Measurements from ENCODE around the gene ASMTL. TPM values are rescaled to one million over a fixed set of nuclear protein-coding genes. Genes with fewer than 3 reads are reported as not detected.
"Not testable (repeated sequence)": the region's sequence is repeated elsewhere in the genome, so short reads cannot be mapped to it uniquely, and the experiment has no call there.

ASMTL gene
- total and polyA plus RNA-seq, 2 experiments from 2014 or later, result 15.7 to 36.2 TPM

DNA sequence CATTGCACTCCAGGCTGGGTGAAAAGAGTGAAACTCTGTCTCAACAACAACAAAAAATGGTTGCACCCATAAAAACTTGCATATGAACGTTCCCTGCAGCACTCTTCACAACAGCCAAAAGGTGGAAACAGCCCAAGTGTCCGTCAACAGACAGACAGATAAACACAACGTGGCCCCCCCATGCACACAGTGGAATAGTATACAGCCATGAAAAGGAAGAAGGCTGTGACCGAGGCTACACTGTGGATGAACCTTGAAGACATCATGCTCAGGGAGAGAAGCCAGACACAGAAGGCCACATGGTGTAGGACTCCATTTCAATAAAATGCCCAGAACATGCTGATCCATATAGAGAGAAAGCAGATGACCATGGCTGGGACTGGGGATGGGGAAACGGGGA is 33.5 kb upstream of the ASMTL start:
- H3K9me2 ChIP-seq (ENCODE audit: insufficient read depth), result no peaks in the 10 kb centered on the region
- H3K36me3 ChIP-seq (ENCODE audit: low read depth), result no peaks in the 10 kb centered on the region
- no peaks in the 10 kb centered on the region for H3K79me2 ChIP-seq (ENCODE audit: insufficient read depth)
- no peak for DNase-seq
- 20 to 25% methylated on average over 5 of the region's 5 CpGs for WGBS, 2 experiments (ENCODE audit: low coverage in 1 of 2, low lambda C conversion rate in 2 of 2, missing lambda C conversion rate in 2 of 2)
- no peak for TF ChIP-seq EZH2 (IDR thresholded peaks at IDR 0.05; ENCODE audit: insufficient read depth, poor library complexity, severe bottlenecking)
- no peaks in the 10 kb centered on the region for H3K27me3 ChIP-seq (replicated peaks; ENCODE audit: insufficient read depth)
- H3F3A ChIP-seq (ENCODE audit: insufficient read depth), result no peaks in the 10 kb centered on the region
- H2AFZ ChIP-seq, result no peak overlapping the region
- no peak overlapping the region for H3K4me3 ChIP-seq
- H3K4me2 ChIP-seq (ENCODE audit: unreplicated experiment), result no peak overlapping the region
- H3K4me1 ChIP-seq (ENCODE audit: insufficient read depth), result no peaks in the 10 kb centered on the region
- no peak overlapping the region for H3K9ac ChIP-seq
- no peak overlapping the region for H3K27ac ChIP-seq
- no peaks in the 10 kb centered on the region for H3K9me3 ChIP-seq (ENCODE audit: low read depth)
- H4K20me1 ChIP-seq (ENCODE audit: insufficient read depth), result no peaks in the 10 kb centered on the region
- in situ Hi-C loops (cut with MboI), result no loop called here

DNA sequence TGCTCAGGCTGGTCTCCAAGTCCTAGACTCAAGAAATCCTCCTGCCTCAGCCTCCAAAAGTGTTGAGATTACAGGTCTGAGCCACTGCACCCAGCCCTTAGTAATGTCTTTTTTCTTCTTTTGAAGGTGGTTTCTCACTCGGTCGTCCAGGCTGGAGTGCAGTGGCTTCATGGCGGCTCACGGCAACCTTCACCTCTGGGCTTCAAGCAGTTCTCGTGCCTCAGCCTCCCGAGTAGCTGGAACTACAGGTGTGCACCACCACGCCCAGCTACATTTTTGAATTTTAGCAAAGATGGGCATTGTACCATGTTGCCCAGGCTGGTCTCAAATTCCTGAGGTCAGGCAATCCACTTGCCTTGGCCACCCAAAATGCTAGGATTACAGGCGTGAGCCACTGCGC is 32.3 kb upstream of the ASMTL start:
- H3K9ac ChIP-seq, result no peak overlapping the region
- DNase-seq, result no peak
- no peak overlapping the region for H3K4me2 ChIP-seq (ENCODE audit: unreplicated experiment)
- no peak overlapping the region for H3K27ac ChIP-seq
- H3F3A ChIP-seq (ENCODE audit: insufficient read depth), result no peaks in the 10 kb centered on the region
- no peaks in the 10 kb centered on the region for H3K79me2 ChIP-seq (ENCODE audit: insufficient read depth)
- H3K4me3 ChIP-seq, result no peak overlapping the region
- in situ Hi-C loops (cut with MboI), result no loop called here
- WGBS, 2 experiments (ENCODE audit: low coverage in 1 of 2, low lambda C conversion rate in 2 of 2, missing lambda C conversion rate in 2 of 2), result 63 to 70% methylated on average over 9 of the region's 9 CpGs
- no peaks in the 10 kb centered on the region for H3K9me2 ChIP-seq (ENCODE audit: insufficient read depth)
- no peak overlapping the region for H2AFZ ChIP-seq
- H3K4me1 ChIP-seq (ENCODE audit: insufficient read depth), result no peaks in the 10 kb centered on the region
- no peaks in the 10 kb centered on the region for H3K9me3 ChIP-seq (ENCODE audit: low read depth)
- no peak for TF ChIP-seq EZH2 (IDR thresholded peaks at IDR 0.05; ENCODE audit: insufficient read depth, poor library complexity, severe bottlenecking)
- H3K27me3 ChIP-seq (replicated peaks; ENCODE audit: insufficient read depth), result no peaks in the 10 kb centered on the region
- H3K36me3 ChIP-seq (ENCODE audit: low read depth), result no peaks in the 10 kb centered on the region
- no peaks in the 10 kb centered on the region for H4K20me1 ChIP-seq (ENCODE audit: insufficient read depth)

DNA sequence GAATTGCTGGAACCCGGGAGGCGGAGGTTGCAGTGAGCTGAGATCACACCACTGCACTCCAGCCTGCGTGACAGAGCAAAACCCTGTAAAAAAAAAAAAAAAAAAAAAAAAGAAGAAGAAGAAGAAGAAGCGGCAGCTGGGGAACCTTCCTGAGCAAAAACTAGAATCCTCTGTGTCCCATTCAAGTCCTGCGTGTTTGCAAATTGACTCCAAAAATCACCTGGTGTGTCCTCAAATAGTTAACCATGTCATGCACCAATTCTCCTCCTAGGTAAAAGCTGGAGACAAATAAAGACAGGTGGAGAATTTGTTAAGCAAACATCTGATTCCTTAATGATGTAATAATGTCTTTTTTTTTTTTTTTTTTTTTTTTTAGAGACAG is 31.9 kb upstream of the ASMTL start:
- Histone ChIP-seq H3K4me2 (ENCODE audit: unreplicated experiment) (no peak overlapping the region), H3K9me3 (ENCODE audit: low read depth) (no peaks in the 10 kb centered on the region), H3K4me1 (ENCODE audit: insufficient read depth) (no peaks in the 10 kb centered on the region), H3K36me3 (ENCODE audit: low read depth) (no peaks in the 10 kb centered on the region), H3K9me2 (ENCODE audit: insufficient read depth) (no peaks in the 10 kb centered on the region), H4K20me1 (ENCODE audit: insufficient read depth) (no peaks in the 10 kb centered on the region), H3K79me2 (ENCODE audit: insufficient read depth) (no peaks in the 10 kb centered on the region), H3F3A (ENCODE audit: insufficient read depth) (no peaks in the 10 kb centered on the region), H3K4me3 (no peak overlapping the region), H2AFZ (no peak overlapping the region), H3K9ac (no peak overlapping the region), H3K27me3 (replicated peaks; ENCODE audit: insufficient read depth) (no peaks in the 10 kb centered on the region), H3K27ac (no peak overlapping the region)
- DNase-seq, result no peak
- in situ Hi-C loops (cut with MboI), result no loop called here
- 55 to 66% methylated on average over 3 to 5 of the region's 5 CpGs for WGBS, 2 experiments (ENCODE audit: low coverage in 1 of 2, low lambda C conversion rate in 2 of 2, missing lambda C conversion rate in 2 of 2)
- TF ChIP-seq EZH2 (IDR thresholded peaks at IDR 0.05; ENCODE audit: insufficient read depth, poor library complexity, severe bottlenecking) (no peak), EZH2phosphoT487 (IDR thresholded peaks at IDR 0.05; ENCODE audit: insufficient read depth, low read depth) (no peak)

DNA sequence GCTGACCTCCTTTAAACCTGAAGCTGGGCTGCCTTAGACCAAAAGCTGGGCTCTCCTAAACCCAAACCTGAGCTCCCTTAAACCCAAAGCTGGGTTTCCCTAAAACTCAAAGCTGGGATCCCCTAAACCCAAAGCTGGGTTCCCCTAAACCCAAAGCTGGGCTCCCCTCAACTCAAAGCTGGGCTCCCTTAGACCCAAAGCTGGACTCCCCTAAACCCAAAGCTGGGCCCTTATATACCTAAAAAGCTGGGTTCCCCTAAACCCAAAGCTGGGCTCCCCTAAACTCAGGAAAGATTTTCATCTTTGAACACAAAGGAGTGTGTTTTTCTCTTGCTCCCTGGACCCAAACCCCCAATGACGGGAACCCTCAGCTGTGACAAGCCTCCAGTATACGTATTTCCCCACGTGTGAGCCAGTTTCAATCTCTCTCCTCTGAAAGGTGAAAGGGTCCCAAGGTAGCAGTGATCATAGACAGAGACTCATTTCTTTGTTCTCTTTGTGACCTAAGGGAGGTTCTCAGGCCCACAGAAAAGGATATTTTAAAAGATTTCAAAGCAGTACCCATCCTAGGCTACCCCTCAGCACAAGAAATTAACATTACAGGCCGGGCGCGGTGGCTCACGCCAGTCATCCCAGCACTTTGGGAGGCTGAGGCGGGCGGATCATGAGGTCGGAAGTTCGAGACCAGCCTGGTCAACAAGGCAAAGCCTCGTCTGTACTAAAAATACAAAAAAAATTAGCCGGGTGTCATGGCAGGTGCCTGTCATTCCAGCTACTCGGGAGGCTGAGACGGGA is 31.3 kb upstream of the ASMTL start:
- Histone ChIP-seq H3K4me2 (ENCODE audit: unreplicated experiment) (no peak overlapping the region), H3K4me1 (ENCODE audit: insufficient read depth) (no peaks in the 10 kb centered on the region), H3K36me3 (ENCODE audit: low read depth) (no peaks in the 10 kb centered on the region), H3K9ac (no peak overlapping the region), H2AFZ (no peak overlapping the region), H3K9me2 (ENCODE audit: insufficient read depth) (no peaks in the 10 kb centered on the region), H3K4me3 (no peak overlapping the region), H3K9me3 (ENCODE audit: low read depth) (no peaks in the 10 kb centered on the region), H3K79me2 (ENCODE audit: insufficient read depth) (no peaks in the 10 kb centered on the region), H3K27me3 (replicated peaks; ENCODE audit: insufficient read depth) (no peaks in the 10 kb centered on the region), H3K27ac (no peak overlapping the region), H4K20me1 (ENCODE audit: insufficient read depth) (no peaks in the 10 kb centered on the region), H3F3A (ENCODE audit: insufficient read depth) (no peaks in the 10 kb centered on the region)
- WGBS, 2 experiments (ENCODE audit: low coverage in 1 of 2, low lambda C conversion rate in 2 of 2, missing lambda C conversion rate in 2 of 2), result 56 to 60% methylated on average over 14 to 15 of the region's 15 CpGs
- in situ Hi-C loops (cut with MboI), result no loop called here
- TF ChIP-seq EZH2 (IDR thresholded peaks at IDR 0.05; ENCODE audit: insufficient read depth, poor library complexity, severe bottlenecking), result no peak
- no peak for TF ChIP-seq EZH2phosphoT487 (IDR thresholded peaks at IDR 0.05; ENCODE audit: insufficient read depth, low read depth)
- no peak for DNase-seq

DNA sequence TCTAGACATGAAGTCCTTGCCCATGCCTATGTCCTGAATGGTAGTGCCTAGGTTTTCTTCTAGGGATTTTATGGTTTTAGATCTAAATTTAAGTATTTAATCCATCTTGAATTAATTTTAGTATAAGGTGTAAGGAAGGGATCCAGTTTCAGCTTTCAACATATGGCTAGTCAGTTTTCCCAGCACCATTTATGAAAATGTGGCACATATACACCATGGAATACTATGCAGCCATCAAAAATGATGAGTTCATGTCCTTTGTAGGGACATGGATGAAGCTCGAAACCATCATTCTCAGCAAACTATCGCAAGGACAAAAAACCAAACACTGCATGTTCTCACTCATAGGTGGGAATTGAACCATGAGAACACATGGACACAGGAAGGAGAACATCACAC is 29.8 kb upstream of the ASMTL start:
- H3K9ac ChIP-seq; DNase-seq; H3K4me2 ChIP-seq (ENCODE audit: unreplicated experiment); H3F3A ChIP-seq (ENCODE audit: insufficient read depth); H3K4me3 ChIP-seq; H3K4me1 ChIP-seq (ENCODE audit: insufficient read depth); H3K27ac ChIP-seq; H3K79me2 ChIP-seq (ENCODE audit: insufficient read depth); H4K20me1 ChIP-seq (ENCODE audit: insufficient read depth); H3K27me3 ChIP-seq (replicated peaks; ENCODE audit: insufficient read depth); in situ Hi-C loops (cut with MboI); H3K9me2 ChIP-seq (ENCODE audit: insufficient read depth); H3K36me3 ChIP-seq (ENCODE audit: low read depth); H3K9me3 ChIP-seq (ENCODE audit: low read depth): not testable (repeated sequence)
- 80% methylated on average over 1 of the region's 2 CpGs; no CpG with 5 or more reads in 1 of the 2 experiments for WGBS, 2 experiments (ENCODE audit: low coverage in 1 of 2, low lambda C conversion rate in 2 of 2, missing lambda C conversion rate in 2 of 2)
- H2AFZ ChIP-seq, result peak overlapping the region; percentile 84; the same call in 1 of the 2 replicates
